Esophagus (tissue), 2 donors: ENCODE data around the gene MGAT5. TPM values are rescaled to one million over a fixed set of nuclear protein-coding genes. Genes with fewer than 3 reads are reported as not detected.

Experiments
- H3K27ac ChIP-seq, 2 donors: one replicate each; pipeline ENCODE4 v1.5.1; 2013; ENCODE audit warnings: low read depth in 2 of 2, mild to moderate bottlenecking in 2 of 2, inconsistent platforms in 1 of 2, low read length in 1 of 2, moderate library complexity in 1 of 2
- H3K27me3 ChIP-seq, 2 donors: one replicate each; pipeline ENCODE4 v1.6.1; 2013; ENCODE audit warnings: low read length in 2 of 2, control low read depth in 1 of 2, mild to moderate bottlenecking in 1 of 2; ENCODE audit not compliant: insufficient read depth in 2 of 2, control insufficient read depth in 1 of 2
- H3K36me3 ChIP-seq, 2 donors: one replicate each; pipeline ENCODE4 v1.6.1; 2013; ENCODE audit warnings: low read length in 1 of 2; ENCODE audit not compliant: control insufficient read depth in 2 of 2, insufficient read depth in 2 of 2
- H3K4me1 ChIP-seq, 2 donors: one replicate each; pipeline ENCODE4 v1.6.1; 2013; ENCODE audit warnings: low read length in 1 of 2; ENCODE audit not compliant: control insufficient read depth in 2 of 2, insufficient read depth in 2 of 2
- H3K4me3 ChIP-seq, 2 donors: one replicate each; pipeline ENCODE4 v1.5.1; 2013; ENCODE audit warnings: low read length in 2 of 2, mild to moderate bottlenecking in 2 of 2, low read depth in 1 of 2, moderate library complexity in 1 of 2
- H3K9me3 ChIP-seq, 2 donors: one replicate each; pipeline ENCODE4 v1.6.1; 2013; ENCODE audit warnings: mild to moderate bottlenecking in 2 of 2, low read depth in 1 of 2, low read length in 1 of 2, moderate library complexity in 1 of 2; ENCODE audit not compliant: control insufficient read depth in 2 of 2, insufficient read depth in 1 of 2
- WGBS, 2 donors: extraction: QIAGEN DNeasy Blood & Tissue Kit; methylation state at CpG; one replicate each; pipeline ENCODE4 v1.1.7; 2013; 5-methylcytosine and 5-hydroxymethylcytosine counted together
- polyA plus RNA-seq, 2 donors: library from polyadenylated mRNA; stranded (reverse); fragments of 200-250 nt; gene quantifications; one replicate each; pipeline ENCODE4 v1.2.3, GENCODE V29; 2013
- donor health status: healthy with polysubstance abuse.
- donor health status: Bipolar disorder and iron deficiency.

The MGAT5 gene
- polyA plus RNA-seq, 2 donors: 3.2 to 4.4 TPM

DNA sequence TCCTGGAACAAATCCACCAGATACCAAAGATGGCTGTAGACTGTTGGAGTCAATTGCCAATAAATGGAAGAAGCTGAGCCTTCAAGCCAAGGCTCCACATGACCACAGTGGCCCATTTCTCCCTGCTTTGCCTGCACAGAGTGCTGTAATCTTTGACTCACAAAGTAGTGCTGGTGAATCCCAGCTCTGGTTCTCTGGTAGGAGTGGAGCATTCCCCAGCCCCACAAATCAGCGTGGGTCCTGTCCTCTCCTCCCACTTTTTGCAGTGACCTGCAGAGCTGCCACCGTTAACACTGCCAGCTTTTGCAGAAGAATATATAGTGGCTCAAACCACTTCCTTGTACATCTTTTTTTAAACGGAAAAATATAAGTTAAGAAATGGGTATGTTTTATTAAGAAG, 93.9 kb downstream of the MGAT5 start:
- no peaks in the 10 kb centered on the region for H3K9me3 ChIP-seq
- H3K27ac ChIP-seq: no peak overlapping the region
- H3K27me3 ChIP-seq: no peaks in the 10 kb centered on the region
- 43 to 62% methylated on average over 3 of the region's 3 CpGs for WGBS, 2 donors
- peaks cover 3% of the 10 kb centered on the region in 2 donors for H3K36me3 ChIP-seq
- no peaks in the 10 kb centered on the region for H3K4me1 ChIP-seq
- H3K4me3 ChIP-seq: no peak overlapping the region

DNA sequence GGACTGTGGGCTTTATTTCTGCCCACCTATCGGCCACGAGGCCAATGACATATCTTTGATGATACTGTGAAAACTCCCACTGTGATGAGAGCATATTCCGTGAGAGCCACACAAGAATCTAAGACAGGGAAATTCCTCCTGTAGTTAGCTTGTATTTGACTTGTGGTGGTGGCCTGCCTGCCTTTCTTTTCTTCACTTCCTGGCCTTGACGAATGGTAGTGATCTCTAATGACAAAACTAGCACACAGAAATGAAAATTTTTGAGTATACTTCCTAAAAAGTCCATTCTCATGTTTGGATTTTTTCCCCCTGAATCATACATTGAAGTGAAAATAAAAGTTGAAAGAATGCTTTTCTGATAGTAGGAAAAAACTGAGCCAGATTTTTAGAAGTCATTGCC, 94.4 kb downstream of the MGAT5 start:
- H3K36me3 ChIP-seq: peaks cover 3% of the 10 kb centered on the region in 2 donors
- H3K4me1 ChIP-seq: no peaks in the 10 kb centered on the region
- H3K4me3 ChIP-seq: no peak overlapping the region
- no peaks in the 10 kb centered on the region for H3K27me3 ChIP-seq
- WGBS, 2 donors: 74 to 78% methylated on average over 4 of the region's 4 CpGs
- H3K9me3 ChIP-seq: no peaks in the 10 kb centered on the region
- H3K27ac ChIP-seq: no peak overlapping the region

DNA sequence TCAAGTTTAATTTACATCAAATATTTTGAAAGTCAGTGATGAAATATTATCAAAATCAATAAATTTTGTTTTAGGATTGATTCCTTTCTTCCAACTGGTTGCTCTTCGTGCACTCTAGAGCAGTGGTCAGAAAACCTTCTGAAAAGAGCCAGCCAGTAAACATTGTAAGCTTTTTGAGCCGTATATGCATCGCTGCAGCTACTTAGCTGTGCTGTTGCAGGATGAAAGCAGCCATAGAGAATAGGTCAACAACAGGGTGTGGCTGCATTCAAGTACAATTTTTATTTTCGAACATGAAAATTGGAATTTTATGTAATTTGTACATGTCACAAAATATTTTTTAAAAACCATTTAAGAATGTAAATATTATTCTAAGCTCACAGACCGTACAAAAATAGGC, 94.9 kb downstream of the MGAT5 start:
- Histone ChIP-seq H3K27ac (no peak overlapping the region), H3K9me3 (no peaks in the 10 kb centered on the region), H3K4me3 (no peak overlapping the region), H3K27me3 (no peaks in the 10 kb centered on the region), H3K4me1 (no peaks in the 10 kb centered on the region), H3K36me3 (peaks cover 3% of the 10 kb centered on the region in 2 donors)
- WGBS, 2 donors: 55 to 57% methylated on average over 5 of the region's 5 CpGs

DNA sequence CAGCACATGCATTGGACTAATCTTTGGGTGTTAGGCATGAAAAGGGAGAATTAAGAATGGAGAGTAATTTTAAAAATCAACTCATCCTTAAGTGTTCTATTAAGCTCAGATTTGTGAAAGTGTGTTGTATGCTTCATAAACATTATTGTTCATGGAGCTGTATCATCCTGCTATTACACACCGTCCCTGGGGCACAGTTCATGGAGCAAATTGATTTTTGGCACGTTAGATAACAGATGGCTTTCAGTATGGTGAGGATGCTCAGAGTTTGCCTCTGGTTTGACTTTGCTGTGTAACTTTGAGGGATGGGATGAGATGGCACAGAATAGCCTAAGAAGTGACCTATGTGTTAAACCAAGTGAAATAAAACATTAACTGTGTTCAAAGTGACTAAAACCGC, 97.1 kb downstream of the MGAT5 start:
- no peak overlapping the region for H3K4me3 ChIP-seq
- H3K4me1 ChIP-seq: no peaks in the 10 kb centered on the region
- no peaks in the 10 kb centered on the region for H3K27me3 ChIP-seq
- 58 to 62% methylated on average over 3 of the region's 3 CpGs for WGBS, 2 donors
- no peaks in the 10 kb centered on the region for H3K9me3 ChIP-seq
- H3K36me3 ChIP-seq: peaks cover 3% of the 10 kb centered on the region in 2 donors
- H3K27ac ChIP-seq: no peak overlapping the region

DNA sequence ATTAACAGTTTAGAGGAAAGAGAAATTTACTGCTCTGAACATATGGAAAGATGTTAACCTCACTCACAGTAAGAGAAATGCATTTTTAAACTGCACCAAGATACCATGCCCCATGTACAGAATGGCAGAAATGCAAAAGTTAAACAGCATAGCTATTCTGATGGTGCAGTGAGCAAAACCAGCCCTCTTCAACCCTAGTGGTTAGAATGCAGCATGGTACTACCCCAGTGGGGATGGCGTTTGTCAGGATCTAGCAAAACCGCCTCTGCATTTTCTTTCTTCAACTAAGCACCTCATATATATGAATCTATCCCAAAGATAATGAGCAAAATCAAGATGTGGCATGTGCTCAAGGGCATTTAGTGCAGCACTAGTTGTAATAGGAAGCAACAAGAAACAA, 98.0 kb downstream of the MGAT5 start:
- Histone ChIP-seq H3K27ac (no peak overlapping the region), H3K4me3 (no peak overlapping the region), H3K27me3 (no peaks in the 10 kb centered on the region), H3K9me3 (no peaks in the 10 kb centered on the region), H3K36me3 (peaks cover 3% of the 10 kb centered on the region in 2 donors), H3K4me1 (no peaks in the 10 kb centered on the region)
- WGBS, 2 donors: 96 to 97% methylated on average over 2 of the region's 2 CpGs

DNA sequence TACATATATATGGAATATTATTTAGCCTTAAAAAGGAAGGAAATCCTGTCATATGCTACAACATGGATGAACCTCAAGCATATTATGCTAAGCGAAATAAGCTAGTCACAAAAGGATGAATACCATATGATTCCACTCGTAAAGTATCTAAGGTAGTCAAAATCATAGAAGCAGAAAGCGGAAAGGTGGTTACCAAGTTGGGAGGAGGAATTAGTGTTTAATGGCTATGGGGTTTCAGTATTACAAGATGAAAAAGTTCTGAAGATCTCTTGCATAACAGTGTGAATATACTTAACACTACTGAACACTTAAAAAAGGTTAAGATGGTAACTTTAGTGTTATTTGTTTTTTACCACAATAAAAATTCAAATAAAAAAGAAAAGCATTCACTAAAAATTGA, 99.0 kb downstream of the MGAT5 start:
- H3K27ac ChIP-seq: no peak overlapping the region
- H3K9me3 ChIP-seq: no peaks in the 10 kb centered on the region
- no peak overlapping the region for H3K4me3 ChIP-seq
- no peaks in the 10 kb centered on the region for H3K27me3 ChIP-seq
- H3K36me3 ChIP-seq: peaks cover 0 to 3% of the 10 kb centered on the region in 2 donors
- no peaks in the 10 kb centered on the region for H3K4me1 ChIP-seq
- WGBS, 2 donors: 94 to 95% methylated on average over 3 of the region's 3 CpGs

DNA sequence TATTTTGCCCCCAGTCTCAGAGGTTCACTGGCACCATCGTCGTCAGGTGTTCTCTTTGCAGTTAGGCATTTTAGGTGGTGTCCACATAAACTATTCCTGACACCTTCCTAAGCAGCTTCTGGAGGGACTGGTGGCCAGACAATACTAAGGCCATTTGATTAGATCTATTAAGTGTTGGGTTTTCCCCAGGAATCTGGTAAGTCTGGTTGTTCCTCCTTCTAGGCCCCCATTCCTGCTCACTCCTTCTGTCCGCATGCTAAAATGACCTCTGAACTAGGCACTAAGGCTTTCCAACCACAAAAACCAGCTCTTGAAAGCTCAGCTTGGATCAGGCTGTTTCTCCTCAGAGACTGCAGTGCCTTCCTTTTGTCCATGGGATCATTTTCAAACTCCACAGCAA, 100.7 kb downstream of the MGAT5 start:
- no peaks in the 10 kb centered on the region for H3K9me3 ChIP-seq
- peaks cover 0 to 2% of the 10 kb centered on the region in 2 donors for H3K36me3 ChIP-seq
- H3K27ac ChIP-seq: no peak overlapping the region
- peaks cover 0 to under 1% of the 10 kb centered on the region in 2 donors for H3K4me1 ChIP-seq
- H3K27me3 ChIP-seq: no peaks in the 10 kb centered on the region
- WGBS, 2 donors: 98 to 99% methylated on average over 3 of the region's 3 CpGs
- H3K4me3 ChIP-seq: no peak overlapping the region

DNA sequence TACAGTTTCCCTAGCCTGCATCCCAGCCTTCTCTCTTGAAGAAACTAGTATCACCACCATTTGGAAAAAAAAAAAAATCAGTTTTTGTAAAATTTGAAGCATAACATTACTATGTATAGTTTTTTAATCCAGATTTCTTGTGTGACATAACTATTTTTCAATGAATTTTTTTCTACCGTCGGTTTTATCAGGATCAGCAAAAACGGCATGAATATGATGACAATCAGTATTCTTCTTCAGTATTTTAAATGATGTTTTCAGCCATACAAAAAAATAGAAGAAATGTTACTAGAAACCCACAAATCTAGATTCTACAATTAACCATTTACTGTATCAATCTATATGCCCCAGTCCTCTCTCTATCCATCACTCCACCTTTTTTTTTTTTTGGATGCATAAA, 103.9 kb downstream of the MGAT5 start:
- Histone ChIP-seq H3K4me1 (peaks cover 3 to 6% of the 10 kb centered on the region in 2 donors), H3K27ac (no peak overlapping the region), H3K36me3 (no peaks in the 10 kb centered on the region), H3K4me3 (no peak overlapping the region), H3K9me3 (no peaks in the 10 kb centered on the region), H3K27me3 (no peaks in the 10 kb centered on the region)
- WGBS, 2 donors: 81% methylated on average over 3 of the region's 3 CpGs

DNA sequence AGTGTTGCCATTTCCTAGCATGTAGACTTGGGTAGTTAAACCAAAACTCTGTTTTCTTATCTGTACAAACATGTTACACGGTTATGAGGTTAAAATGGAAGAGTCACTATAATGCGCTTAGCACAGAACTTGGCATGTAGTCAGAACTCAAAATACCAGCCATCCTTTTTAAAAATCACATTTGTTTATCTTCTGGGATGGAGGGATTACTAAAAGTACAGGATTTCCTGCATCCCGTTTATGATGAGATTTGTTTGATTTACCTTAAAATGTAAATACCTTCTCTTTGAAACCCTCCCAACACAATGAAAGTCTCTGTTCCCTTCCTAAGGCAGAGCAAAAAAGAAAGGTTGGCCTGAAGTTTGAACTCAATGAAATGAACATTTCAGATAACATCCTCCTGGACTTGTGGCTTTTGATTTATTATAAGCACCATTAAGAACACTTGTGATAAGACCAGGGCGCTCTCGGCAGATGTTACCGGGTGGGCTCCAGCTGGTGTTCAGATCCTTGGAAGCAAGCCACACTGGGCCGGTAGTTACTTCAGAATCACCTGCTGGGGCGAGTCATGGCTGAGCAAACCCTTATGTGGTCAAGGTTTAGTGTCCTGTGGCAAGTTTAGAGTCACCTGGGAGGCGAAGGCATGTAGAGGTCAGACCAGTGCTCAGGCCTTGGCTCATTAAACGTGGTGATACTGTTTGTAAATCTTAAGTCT, 105.7 kb downstream of the MGAT5 start:
- no peak overlapping the region for H3K4me3 ChIP-seq
- no peaks in the 10 kb centered on the region for H3K27me3 ChIP-seq
- H3K36me3 ChIP-seq: no peaks in the 10 kb centered on the region
- peak overlapping the region in 1 of 2 donors; percentile 3 for H3K27ac ChIP-seq
- H3K9me3 ChIP-seq: no peaks in the 10 kb centered on the region
- 67 to 68% methylated on average over 10 of the region's 10 CpGs for whole genome bisulfite sequencing, 2 donors
- peaks cover 3 to 6% of the 10 kb centered on the region in 2 donors for H3K4me1 ChIP-seq
